Measurements from ENCODE around the gene PUSL1.

DNA sequence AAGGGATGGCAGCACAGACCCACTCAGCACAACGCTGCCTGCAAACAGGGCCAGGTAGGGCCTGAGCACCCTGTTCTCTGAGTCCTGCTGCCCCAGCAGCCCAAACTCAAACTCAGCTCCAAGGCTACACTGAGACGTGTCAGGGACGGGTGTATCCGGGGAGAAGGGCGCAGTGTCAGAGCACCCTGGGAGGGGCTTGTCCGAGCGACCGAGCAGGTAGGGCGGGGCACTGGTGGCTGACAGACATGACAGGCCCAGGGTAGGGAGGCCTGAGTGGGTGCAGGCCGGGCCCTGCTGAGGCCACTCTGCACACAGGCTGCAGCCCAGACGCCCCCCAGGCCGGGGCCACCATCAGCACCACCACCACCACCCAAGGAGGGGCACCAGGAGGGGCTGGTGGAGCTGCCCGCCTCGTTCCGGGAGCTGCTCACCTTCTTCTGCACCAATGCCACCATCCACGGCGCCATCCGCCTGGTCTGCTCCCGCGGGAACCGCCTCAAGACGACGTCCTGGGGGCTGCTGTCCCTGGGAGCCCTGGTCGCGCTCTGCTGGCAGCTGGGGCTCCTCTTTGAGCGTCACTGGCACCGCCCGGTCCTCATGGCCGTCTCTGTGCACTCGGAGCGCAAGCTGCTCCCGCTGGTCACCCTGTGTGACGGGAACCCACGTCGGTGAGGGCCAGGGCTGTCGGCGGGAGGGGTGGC, 22.6 kb upstream of the PUSL1 start:
- no peak for TF ChIP-seq FOSL2 (IDR thresholded peaks at IDR 0.05)
- no peak for TF ChIP-seq FOSL2 (CRISPR knock-in tag; IDR thresholded peaks at IDR 0.05)
- TF ChIP-seq, protein P1, sequence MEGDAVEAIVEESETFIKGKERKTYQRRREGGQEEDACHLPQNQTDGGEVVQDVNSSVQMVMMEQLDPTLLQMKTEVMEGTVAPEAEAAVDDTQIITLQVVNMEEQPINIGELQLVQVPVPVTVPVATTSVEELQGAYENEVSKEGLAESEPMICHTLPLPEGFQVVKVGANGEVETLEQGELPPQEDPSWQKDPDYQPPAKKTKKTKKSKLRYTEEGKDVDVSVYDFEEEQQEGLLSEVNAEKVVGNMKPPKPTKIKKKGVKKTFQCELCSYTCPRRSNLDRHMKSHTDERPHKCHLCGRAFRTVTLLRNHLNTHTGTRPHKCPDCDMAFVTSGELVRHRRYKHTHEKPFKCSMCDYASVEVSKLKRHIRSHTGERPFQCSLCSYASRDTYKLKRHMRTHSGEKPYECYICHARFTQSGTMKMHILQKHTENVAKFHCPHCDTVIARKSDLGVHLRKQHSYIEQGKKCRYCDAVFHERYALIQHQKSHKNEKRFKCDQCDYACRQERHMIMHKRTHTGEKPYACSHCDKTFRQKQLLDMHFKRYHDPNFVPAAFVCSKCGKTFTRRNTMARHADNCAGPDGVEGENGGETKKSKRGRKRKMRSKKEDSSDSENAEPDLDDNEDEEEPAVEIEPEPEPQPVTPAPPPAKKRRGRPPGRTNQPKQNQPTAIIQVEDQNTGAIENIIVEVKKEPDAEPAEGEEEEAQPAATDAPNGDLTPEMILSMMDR (IDR thresholded peaks at IDR 0.05): no peak
- no peak for TF ChIP-seq RAD21 (conservative IDR thresholded peaks at IDR 0.05 in 1 of 2, IDR thresholded peaks at IDR 0.05 in 1 of 2)
- TF ChIP-seq POLR2A (IDR thresholded peaks at IDR 0.05; ENCODE audit: low read length): no peak
- no peak for TF ChIP-seq JUNB (IDR thresholded peaks at IDR 0.05)
